SK-N-SH (cell line): Measurements from ENCODE around the gene OR1K1. TPM values are rescaled to one million over a fixed set of nuclear protein-coding genes. Genes with fewer than 3 reads are reported as not detected.

Experiments
- CTCF ChIA-PET: fragments of 300-600, 350-600 bp; formaldehyde crosslinking; extraction: SDS; loops from one replicate; lab custom pipeline; 2021; lab: Yijun Ruan, JAX
- POLR2A ChIA-PET: fragments of 350-600 bp; sonication (Branson Sonifier 250); formaldehyde crosslinking; extraction: SDS; loops from one replicate; lab custom pipeline; 2020; ENCODE audit warnings: antibody characterized with exemption, inconsistent platforms; lab: Yijun Ruan, JAX
- DNase-seq: peaks from one replicate; pipeline ENCODE4 v3.0.0; 2012
- H2AFZ ChIP-seq: fragments of 200-600 bp; sonication (generic); 2 replicates; pipeline ENCODE4 v1.8.1; 2016; ENCODE audit warnings: antibody characterized with exemption, mild to moderate bottlenecking, low read depth
- H3F3A ChIP-seq: fragments of 200-600 bp; sonication (generic); replicated peaks from 2 replicates; pipeline ENCODE3; 2016; ENCODE audit warnings: antibody characterized with exemption, mild to moderate bottlenecking; ENCODE audit not compliant: insufficient read depth
- H3K27ac ChIP-seq, 2 experiments: fragments of 200-500 bp in 1 of 2; fragments of 200-600 bp in 1 of 2; sonication (Bioruptor generic) in 1 of 2; sonication (generic), shearing (Covaris generic) in 1 of 2; 2 replicates each; pipeline versions ENCODE4 v1.5.1 to v1.6.1; 2014 to 2016; ENCODE audit warnings: low read depth in 2 of 2, inconsistent platforms in 1 of 2, low read length in 1 of 2, mild to moderate bottlenecking in 1 of 2, mixed read lengths in 1 of 2
- H3K27me3 ChIP-seq: fragments of 200-600 bp; sonication (generic), shearing (Covaris generic); 2 replicates; pipeline ENCODE4 v1.6.1; 2016; ENCODE audit warnings: mixed run types; ENCODE audit not compliant: insufficient read depth
- H3K36me3 ChIP-seq, 2 experiments: fragments of 200-500 bp in 1 of 2; fragments of 200-600 bp in 1 of 2; sonication (Bioruptor generic) in 1 of 2; sonication (generic) in 1 of 2; replicated peaks in 1 of 2; 2 replicates each; pipeline versions ENCODE3 to v1.5.1; 2014 to 2016; ENCODE audit warnings: low read length in 1 of 2, mild to moderate bottlenecking in 1 of 2; ENCODE audit not compliant: insufficient read depth in 2 of 2, control insufficient read depth in 1 of 2
- H3K4me1 ChIP-seq, 2 experiments: fragments of 200-500 bp in 1 of 2; fragments of 200-600 bp in 1 of 2; sonication (Bioruptor generic) in 1 of 2; sonication (generic), shearing (Covaris generic) in 1 of 2; 2 replicates each; pipeline versions ENCODE4 v1.5.1 to v1.6.1; 2014 to 2016; ENCODE audit warnings: low read depth in 1 of 2, low read length in 1 of 2, mixed run types in 1 of 2; ENCODE audit not compliant: insufficient read depth in 2 of 2, control insufficient read depth in 1 of 2
- H3K4me2 ChIP-seq: fragments of 200-600 bp; sonication (generic), shearing (Covaris generic); 2 replicates; pipeline ENCODE4 v1.6.1; 2017; ENCODE audit warnings: mixed run types
- H3K4me3 ChIP-seq, 2 experiments: fragments of 200-500 bp in 1 of 2; fragments of 200-600 bp in 1 of 2; sonication (Bioruptor generic) in 1 of 2; sonication (generic), shearing (Covaris generic) in 1 of 2; 2 replicates each; pipeline versions ENCODE4 v1.5.1 to v1.8.1; 2014 to 2016; ENCODE audit warnings: low read depth in 2 of 2, inconsistent platforms in 1 of 2, low read length in 1 of 2, mild to moderate bottlenecking in 1 of 2, mixed read lengths in 1 of 2, moderate library complexity in 1 of 2
- H3K79me2 ChIP-seq: fragments of 200-600 bp; sonication (generic); 2 replicates; pipeline ENCODE4 v1.8.1; 2017; ENCODE audit warnings: mild to moderate bottlenecking; ENCODE audit not compliant: insufficient read depth
- H3K9ac ChIP-seq: fragments of 200-600 bp; sonication (generic); 2 replicates; pipeline ENCODE4 v1.6.1; 2017; ENCODE audit warnings: mixed run types
- H3K9me2 ChIP-seq: fragments of 200-600 bp; sonication (generic); 2 replicates; pipeline ENCODE4 v1.6.1; 2017; ENCODE audit warnings: mixed run types
- H3K9me3 ChIP-seq: fragments of 200-600 bp; sonication (generic); 2 replicates; pipeline ENCODE4 v1.6.1; 2017; ENCODE audit warnings: mixed run types, mild to moderate bottlenecking, moderate library complexity
- H4K20me1 ChIP-seq: fragments of 200-600 bp; sonication (generic); 2 replicates; pipeline ENCODE4 v1.6.1; 2017; ENCODE audit warnings: mild to moderate bottlenecking, mixed run types; ENCODE audit not compliant: insufficient read depth
- ELF1 ChIP-seq: IDR thresholded peaks from 2 replicates; pipeline ENCODE4 v1.4.0; 2012
- EZH2phosphoT487 ChIP-seq: fragments of 200-600 bp; sonication (generic); IDR thresholded peaks from 2 replicates; pipeline ENCODE4 v1.6.1; 2017; ENCODE audit warnings: low read depth, mixed run types, mild to moderate bottlenecking, antibody characterized with exemption, moderate library complexity, borderline replicate concordance
- FOSL2 ChIP-seq: IDR thresholded peaks from 2 replicates; pipeline ENCODE4 v1.4.0; 2012; ENCODE audit warnings: low read depth, mild to moderate bottlenecking, moderate library complexity, borderline replicate concordance
- GABPA ChIP-seq: IDR thresholded peaks from 2 replicates; pipeline ENCODE4 v1.4.0; 2012; ENCODE audit warnings: low read depth, mild to moderate bottlenecking
- GATA2 ChIP-seq: sonication (generic); formaldehyde crosslinking; IDR thresholded peaks from 2 replicates; pipeline ENCODE4 v1.5.0; 2020; ENCODE audit warnings: mild to moderate bottlenecking, missing genetic modification reagents
- MXI1 ChIP-seq: IDR thresholded peaks from 2 replicates; pipeline ENCODE4 v1.6.1; 2012; ENCODE audit warnings: mild to moderate bottlenecking, low read depth, low read length, improper control_type of control experiment
- NFIC ChIP-seq: IDR thresholded peaks from 2 replicates; pipeline ENCODE4 v1.4.0; 2012; ENCODE audit warnings: borderline replicate concordance
- NRF1 ChIP-seq: IDR thresholded peaks from 2 replicates; pipeline ENCODE4 v1.6.1; 2012; ENCODE audit warnings: low read depth, mild to moderate bottlenecking, low read length
- RAD21 ChIP-seq: IDR thresholded peaks from 2 replicates; pipeline ENCODE4 v1.6.1; 2012; ENCODE audit warnings: mild to moderate bottlenecking, low read length
- RFX5 ChIP-seq: IDR thresholded peaks from 2 replicates; pipeline ENCODE4 v1.6.1; 2012; ENCODE audit warnings: mild to moderate bottlenecking, improper control_type of control experiment, low read length
- WGBS: methylation state at CpG from one replicate; pipeline ENCODE4 v1.1.6; 2017; ENCODE audit warnings: low lambda C conversion rate; 5-methylcytosine and 5-hydroxymethylcytosine counted together
- polyA plus RNA-seq, 3 experiments: library from polyadenylated mRNA; depleted of rRNA; stranded (reverse); fragments of >200 nt; gene quantifications; 2 replicates each; pipeline ENCODE4 v1.2.3, GENCODE V29; 2012
- TF ChIP-seq, protein P1 (sequence below): IDR thresholded peaks from 2 replicates; pipeline ENCODE4 v1.4.0; 2012; ENCODE audit warnings: low read depth, borderline replicate concordance
- TF ChIP-seq, protein P2 (sequence below): fragments of 150-350 bp; IDR thresholded peaks from 2 replicates; pipeline ENCODE4 v1.6.1; 2017; ENCODE audit warnings: antibody characterized with exemption, low read length, low read depth, borderline replicate concordance
- TF ChIP-seq, protein P3 (sequence below): fragments of 150-350 bp; IDR thresholded peaks from 2 replicates; pipeline ENCODE4 v1.6.1; 2016; ENCODE audit warnings: mild to moderate bottlenecking, low read depth, low read length
- TF ChIP-seq, protein P4 (sequence below): IDR thresholded peaks from 2 replicates; pipeline ENCODE4 v1.4.0; 2012; ENCODE audit warnings: low read depth, borderline replicate concordance

OR1K1 gene
- polyA plus RNA-seq, 1 of the 3 experiments (the other 2 are of a cell fraction): not detected

DNA sequence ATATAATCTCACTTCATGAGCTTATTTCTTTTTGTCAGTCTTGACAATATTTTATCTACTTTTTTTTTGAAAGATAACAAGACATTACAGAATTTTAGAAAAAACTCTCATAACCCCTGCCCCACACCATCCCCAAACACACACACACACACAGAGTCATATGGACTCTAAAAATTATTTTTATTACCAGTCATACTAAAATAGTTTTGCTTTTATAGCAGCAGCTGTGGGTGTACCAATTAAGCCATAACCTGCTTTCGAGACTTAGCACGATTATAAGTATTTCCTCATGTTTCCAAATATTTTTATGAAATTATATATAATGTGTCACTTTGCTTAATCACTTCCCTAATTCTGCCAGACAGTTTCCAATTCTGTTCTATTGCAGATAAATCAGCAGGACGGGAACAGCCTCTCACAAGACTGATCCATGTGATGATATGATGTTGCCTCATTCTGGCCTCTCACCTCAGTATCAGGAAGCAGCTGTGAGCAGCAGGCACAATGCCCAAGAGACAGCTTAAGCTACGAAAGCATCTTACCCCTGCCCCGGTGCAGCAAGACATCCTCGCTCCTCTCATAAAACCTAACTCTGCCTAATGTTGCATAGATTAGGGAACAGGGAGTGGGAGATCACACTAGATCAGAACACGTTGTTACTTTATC, 21.5 kb downstream of the OR1K1 start:
- Histone ChIP-seq H3K79me2 (peaks cover 65% of the 10 kb centered on the region), H3K4me2 (no peak overlapping the region), H3K27ac (no peak overlapping the region; a peak in 1 of 4 replicates), H3K9me2 (no peaks in the 10 kb centered on the region), H3K9ac (no peak overlapping the region), H3K9me3 (no peaks in the 10 kb centered on the region), H2AFZ (no peak overlapping the region), H3K36me3 (peaks cover 47 to 59% of the 10 kb centered on the region in 2 experiments), H3K4me1 (peaks cover 4 to 17% of the 10 kb centered on the region in 2 experiments; a peak in 3 of 4 replicates), H3F3A (peaks cover 29% of the 10 kb centered on the region), H3K4me3 (no peak overlapping the region), H3K27me3 (no peaks in the 10 kb centered on the region), H4K20me1 (peaks cover 18% of the 10 kb centered on the region)
- peak; percentile 46; the same call in 1 of the 2 replicates for TF ChIP-seq GATA2 (CRISPR knock-in tag)
- TF ChIP-seq, protein P1, sequence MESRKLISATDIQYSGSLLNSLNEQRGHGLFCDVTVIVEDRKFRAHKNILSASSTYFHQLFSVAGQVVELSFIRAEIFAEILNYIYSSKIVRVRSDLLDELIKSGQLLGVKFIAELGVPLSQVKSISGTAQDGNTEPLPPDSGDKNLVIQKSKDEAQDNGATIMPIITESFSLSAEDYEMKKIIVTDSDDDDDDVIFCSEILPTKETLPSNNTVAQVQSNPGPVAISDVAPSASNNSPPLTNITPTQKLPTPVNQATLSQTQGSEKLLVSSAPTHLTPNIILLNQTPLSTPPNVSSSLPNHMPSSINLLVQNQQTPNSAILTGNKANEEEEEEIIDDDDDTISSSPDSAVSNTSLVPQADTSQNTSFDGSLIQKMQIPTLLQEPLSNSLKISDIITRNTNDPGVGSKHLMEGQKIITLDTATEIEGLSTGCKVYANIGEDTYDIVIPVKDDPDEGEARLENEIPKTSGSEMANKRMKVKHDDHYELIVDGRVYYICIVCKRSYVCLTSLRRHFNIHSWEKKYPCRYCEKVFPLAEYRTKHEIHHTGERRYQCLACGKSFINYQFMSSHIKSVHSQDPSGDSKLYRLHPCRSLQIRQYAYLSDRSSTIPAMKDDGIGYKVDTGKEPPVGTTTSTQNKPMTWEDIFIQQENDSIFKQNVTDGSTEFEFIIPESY: no peak
- no peak for DNase-seq
- 62% methylated on average over 7 of the region's 7 CpGs for WGBS
- ChIA-PET CTCF (interaction anchor here (0.6 to 4.2 kb wide), 3 partner anchors 11 to 727 kb away, joined by 3 to 25 read pairs (median 3); no protein-coding TSS in a partner anchor), POLR2A (no interaction called here)

DNA sequence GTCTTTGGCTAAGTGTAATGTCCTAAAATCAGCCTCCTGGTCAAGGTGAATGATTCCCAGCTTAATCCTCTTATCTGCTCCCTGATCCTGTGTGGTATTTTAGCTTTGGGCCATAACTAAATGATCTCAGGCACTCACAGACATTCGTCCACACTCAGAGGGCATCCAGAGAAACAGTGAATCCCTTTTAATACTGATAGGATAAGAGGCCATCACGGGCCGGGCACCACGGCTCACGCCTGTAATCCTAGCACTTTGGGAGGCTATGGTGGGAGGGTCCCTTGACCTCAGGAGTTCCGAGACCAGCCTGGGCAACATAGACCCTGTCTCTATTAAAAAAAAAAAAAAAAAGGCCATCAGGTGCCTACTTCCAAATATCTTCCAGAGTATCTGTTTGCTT, 22.1 kb downstream of the OR1K1 start:
- WGBS: 76% methylated on average over 6 of the region's 6 CpGs
- Histone ChIP-seq H3K9me3 (no peaks in the 10 kb centered on the region), H3K9ac (no peak overlapping the region), H3K27ac (no peak overlapping the region; a peak in 1 of 4 replicates), H2AFZ (no peak overlapping the region), H4K20me1 (peaks cover 18% of the 10 kb centered on the region), H3K9me2 (no peaks in the 10 kb centered on the region), H3K4me1 (peaks cover 9 to 23% of the 10 kb centered on the region in 2 experiments; a peak in 3 of 4 replicates), H3K27me3 (no peaks in the 10 kb centered on the region), H3K36me3 (peaks cover 41 to 54% of the 10 kb centered on the region in 2 experiments), H3K4me2 (no peak overlapping the region), H3K79me2 (peaks cover 72% of the 10 kb centered on the region), H3K4me3 (no peak overlapping the region), H3F3A (peaks cover 29% of the 10 kb centered on the region)
- DNase-seq: no peak
- POLR2A ChIA-PET: no interaction called here
- TF ChIP-seq NRF1 (no peak), RAD21 (no peak)
- TF ChIP-seq, protein P2, sequence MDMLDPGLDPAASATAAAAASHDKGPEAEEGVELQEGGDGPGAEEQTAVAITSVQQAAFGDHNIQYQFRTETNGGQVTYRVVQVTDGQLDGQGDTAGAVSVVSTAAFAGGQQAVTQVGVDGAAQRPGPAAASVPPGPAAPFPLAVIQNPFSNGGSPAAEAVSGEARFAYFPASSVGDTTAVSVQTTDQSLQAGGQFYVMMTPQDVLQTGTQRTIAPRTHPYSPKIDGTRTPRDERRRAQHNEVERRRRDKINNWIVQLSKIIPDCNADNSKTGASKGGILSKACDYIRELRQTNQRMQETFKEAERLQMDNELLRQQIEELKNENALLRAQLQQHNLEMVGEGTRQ: no peak
- CTCF ChIA-PET: interaction anchor here (1.1 to 4.2 kb wide), 2 partner anchors 12 to 472 kb away, joined by 3 to 25 read pairs; no protein-coding TSS in a partner anchor

DNA sequence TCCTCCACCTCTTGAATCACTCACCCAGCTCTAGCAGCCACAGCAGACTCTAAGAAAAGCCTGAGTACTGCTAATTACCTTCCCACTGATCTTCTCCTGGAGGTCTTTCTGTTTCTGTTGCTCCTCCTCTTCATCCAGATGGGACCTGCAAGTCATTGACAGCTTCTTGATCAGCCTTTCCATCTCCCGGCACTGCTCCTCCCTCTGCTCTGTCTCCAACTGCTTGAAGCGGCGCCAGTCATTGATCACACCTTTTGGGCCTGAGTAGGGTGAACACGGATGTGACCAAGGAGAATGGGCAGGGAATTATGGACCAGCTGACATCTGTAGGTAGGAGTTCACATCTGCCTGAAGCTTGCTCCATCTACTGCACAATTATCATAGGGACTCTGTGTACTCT, 23.0 kb downstream of the OR1K1 start:
- Histone ChIP-seq H3K9me2 (no peaks in the 10 kb centered on the region), H3K27ac (no peak overlapping the region), H3K79me2 (peaks cover 75% of the 10 kb centered on the region), H3K4me3 (no peak overlapping the region), H2AFZ (no peak overlapping the region), H3K36me3 (peaks cover 35 to 52% of the 10 kb centered on the region in 2 experiments), H3K27me3 (no peaks in the 10 kb centered on the region), H3K9ac (no peak overlapping the region), H4K20me1 (peaks cover 18% of the 10 kb centered on the region), H3K9me3 (no peaks in the 10 kb centered on the region), H3F3A (peaks cover 28% of the 10 kb centered on the region), H3K4me2 (no peak overlapping the region), H3K4me1 (peaks cover 12 to 25% of the 10 kb centered on the region in 2 experiments; a peak in 3 of 4 replicates)
- CTCF ChIA-PET: interaction anchor here (1.5 kb wide), 1 partner anchor 527 kb away, joined by 5 read pairs; no protein-coding TSS in a partner anchor
- WGBS: 91% methylated on average over 4 of the region's 4 CpGs
- DNase-seq: no peak
- POLR2A ChIA-PET: interaction anchor here (0.6 kb wide), 1 partner anchor 324 kb away, joined by 4 read pairs; no protein-coding TSS in a partner anchor
- TF ChIP-seq FOSL2 (no peak), ELF1 (no peak), EZH2phosphoT487 (no peak), NFIC (no peak), RFX5 (no peak), GATA2 (CRISPR knock-in tag) (no peak), MXI1 (no peak), GABPA (no peak)
- TF ChIP-seq, protein P3, sequence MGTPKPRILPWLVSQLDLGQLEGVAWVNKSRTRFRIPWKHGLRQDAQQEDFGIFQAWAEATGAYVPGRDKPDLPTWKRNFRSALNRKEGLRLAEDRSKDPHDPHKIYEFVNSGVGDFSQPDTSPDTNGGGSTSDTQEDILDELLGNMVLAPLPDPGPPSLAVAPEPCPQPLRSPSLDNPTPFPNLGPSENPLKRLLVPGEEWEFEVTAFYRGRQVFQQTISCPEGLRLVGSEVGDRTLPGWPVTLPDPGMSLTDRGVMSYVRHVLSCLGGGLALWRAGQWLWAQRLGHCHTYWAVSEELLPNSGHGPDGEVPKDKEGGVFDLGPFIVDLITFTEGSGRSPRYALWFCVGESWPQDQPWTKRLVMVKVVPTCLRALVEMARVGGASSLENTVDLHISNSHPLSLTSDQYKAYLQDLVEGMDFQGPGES: no peak
- TF ChIP-seq, protein P2: no peak
- TF ChIP-seq, protein P4, sequence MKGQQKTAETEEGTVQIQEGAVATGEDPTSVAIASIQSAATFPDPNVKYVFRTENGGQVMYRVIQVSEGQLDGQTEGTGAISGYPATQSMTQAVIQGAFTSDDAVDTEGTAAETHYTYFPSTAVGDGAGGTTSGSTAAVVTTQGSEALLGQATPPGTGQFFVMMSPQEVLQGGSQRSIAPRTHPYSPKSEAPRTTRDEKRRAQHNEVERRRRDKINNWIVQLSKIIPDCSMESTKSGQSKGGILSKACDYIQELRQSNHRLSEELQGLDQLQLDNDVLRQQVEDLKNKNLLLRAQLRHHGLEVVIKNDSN: no peak
